ENCODE data around the gene KRTAP7-1.

KRTAP7-1 gene

GRCh38 chr21:30829659-30830058 is at the start of gene KRTAP7-1:
Gene KRTAP7-1, minus strand, starts transcription at chr21:30829759. Its CDS starts 61 bp downstream, at chr21:30829698.
- DNase-seq = no peak

- DNase-seq = no peak
Measured at GRCh38 chr21:30874526-30874925, 45.0 kb upstream of the KRTAP7-1 start.

GRCh38 chr21:30847627-30848500 is 18.3 kb upstream of the KRTAP7-1 start:
- no peak for DNase-seq

- DNase-seq = no peak
Measured at GRCh38 chr21:30842990-30843389, 13.4 kb upstream of the KRTAP7-1 start.

GRCh38 chr21:30839304-30839703 is 9.7 kb upstream of the KRTAP7-1 start:
- DNase-seq = no peak

- no peak for DNase-seq
Measured at GRCh38 chr21:30838536-30838935, 9.0 kb upstream of the KRTAP7-1 start.

- DNase-seq = peak in 1 of 2 donors; percentile 3
Measured at GRCh38 chr21:30831194-30831765, 1.7 kb upstream of the KRTAP7-1 start.

GRCh38 chr21:30818837-30819610 is 10.5 kb downstream of the KRTAP7-1 start:
- no peak for DNase-seq

- DNase-seq = no peak
Measured at GRCh38 chr21:30813174-30813573, 16.4 kb downstream of the KRTAP7-1 start, which contains the start of gene KRTAP8-1. Gene KRTAP8-1, minus strand, starts transcription at chr21:30813274. Its CDS starts 54 bp downstream, at chr21:30813220.

- no peak for DNase-seq
Measured at GRCh38 chr21:30800605-30801004, 29.0 kb downstream of the KRTAP7-1 start.

- DNase-seq = no peak
Measured at GRCh38 chr21:30793581-30794314, 35.8 kb downstream of the KRTAP7-1 start.

GRCh38 chr21:30779249-30779648 is 50.3 kb downstream of the KRTAP7-1 start:
- no peak for DNase-seq
